NT2/D1 (cell line): ENCODE measurements around the gene TAF10.

Experiments used
- SUZ12 ChIP-seq: IDR thresholded peaks from 2 replicates; pipeline ENCODE4 v1.6.1; 2011; ENCODE audit not compliant: insufficient read length, insufficient read depth; ENCODE audit errors: extremely low read depth
- ZNF274 ChIP-seq: IDR thresholded peaks from 2 replicates; pipeline ENCODE4 v1.6.1; 2011; ENCODE audit warnings: mild to moderate bottlenecking, low read depth, low read length

DNA sequence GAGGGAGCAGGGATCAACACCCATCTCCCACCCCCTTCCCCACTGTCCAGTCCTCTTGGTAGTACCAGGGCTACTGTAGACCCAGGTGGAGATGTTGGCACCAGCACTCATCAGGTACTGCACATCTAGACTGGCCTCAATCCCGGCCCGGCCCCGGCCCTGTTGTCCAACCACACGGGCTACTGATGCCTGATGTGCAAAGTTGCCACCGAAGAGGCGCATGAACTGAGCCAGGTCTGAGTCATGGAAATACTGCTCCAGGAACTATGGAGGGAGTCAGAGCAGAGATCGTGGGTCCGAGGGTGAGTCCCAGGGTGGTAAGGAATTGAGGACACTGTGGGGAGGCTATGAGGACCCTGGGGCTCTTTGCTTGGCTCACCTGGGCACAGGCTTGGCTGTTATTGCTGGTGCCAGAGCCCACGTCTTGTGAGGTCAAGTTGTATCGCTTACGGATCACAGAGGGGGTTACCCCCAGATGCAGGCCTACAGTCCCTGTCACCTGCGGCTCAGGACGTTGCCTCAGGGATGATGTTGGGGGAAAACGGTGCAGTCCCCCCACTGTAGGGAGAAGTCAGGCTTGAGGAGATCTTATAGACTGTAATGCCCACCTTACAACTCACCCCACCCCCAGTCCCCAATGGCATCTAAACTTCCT lies 4.7 kb upstream of the TAF10 start:
- TF ChIP-seq SUZ12 (no peak), ZNF274 (no peak)
